ENCODE results near the gene ATAT1.

The ATAT1 gene

GRCh38 chr6:30613251-30614043, 13.2 kb upstream of the ATAT1 start:
- TF ChIP-seq CTCF (conservative IDR thresholded peaks at IDR 0.05; ENCODE audit: low read depth, low read length): no peak
- H3K4me3 ChIP-seq (ENCODE audit: low read length): peak overlapping the region; percentile 100
- no peak for DNase-seq (ENCODE audit: low read depth)

- H3K4me3 ChIP-seq (ENCODE audit: low read length): peak overlapping the region; percentile 100
- DNase-seq (ENCODE audit: low read depth): no peak
These were observed 12.4 kb upstream of the ATAT1 start for GRCh38 chr6:30614044-30614842.

GRCh38 chr6:30614843-30615218, 11.8 kb upstream of the ATAT1 start:
- peak; percentile 95 for DNase-seq (ENCODE audit: low read depth)
- TF ChIP-seq CTCF (conservative IDR thresholded peaks at IDR 0.05; ENCODE audit: low read depth, low read length): no peak

More at GRCh38 chr6:30614044-30614842, 12.4 kb upstream of the ATAT1 start:
- TF ChIP-seq CTCF (conservative IDR thresholded peaks at IDR 0.05; ENCODE audit: low read depth, low read length): no peak

GRCh38 chr6:30615219-30615957, 11.3 kb upstream of the ATAT1 start:
- DNase-seq (ENCODE audit: low read depth): peak; percentile 50
- TF ChIP-seq CTCF (conservative IDR thresholded peaks at IDR 0.05; ENCODE audit: low read depth, low read length): no peak

More at GRCh38 chr6:30614843-30615218, 11.8 kb upstream of the ATAT1 start:
- H3K4me3 ChIP-seq (ENCODE audit: low read length): peak overlapping the region; percentile 100

GRCh38 chr6:30615958-30616810, 10.5 kb upstream of the ATAT1 start:
- peak overlapping the region; percentile 100 for H3K4me3 ChIP-seq (ENCODE audit: low read length)
- no peak for TF ChIP-seq CTCF (conservative IDR thresholded peaks at IDR 0.05; ENCODE audit: low read depth, low read length)
- no peak for DNase-seq (ENCODE audit: low read depth)

More at GRCh38 chr6:30615219-30615957, 11.3 kb upstream of the ATAT1 start:
- H3K4me3 ChIP-seq (ENCODE audit: low read length): peak overlapping the region; percentile 100

Data from retinal pigment epithelial cell (primary cell).